K562 (cell line): ENCODE measurements around the gene PACS1. TPM values are rescaled to one million over a fixed set of nuclear protein-coding genes. Genes with fewer than 3 reads are reported as not detected.

Experiments used
- RUNX1 ChIP-seq: sonication (generic); IDR thresholded peaks from 2 replicates; pipeline ENCODE4 v1.6.1; 2016; ENCODE audit warnings: antibody characterized with exemption, low read depth
- ZFP30 ChIP-seq: fragments of 250-450 bp; sonication (Bioruptor Pico); IDR thresholded peaks from 2 replicates; pipeline ENCODE4 v1.8.0; 2022; ENCODE audit warnings: moderate library complexity, mild to moderate bottlenecking, inconsistent platforms, borderline replicate concordance
- polyA plus RNA-seq, 8 experiments: library from polyadenylated mRNA; depleted of rRNA in 4 of 8; stranded (reverse) in 5 of 8; unstranded in 3 of 8; fragments of >200 nt; fragmentation: Nextera tagmentation in 2 of 8; fragmentation: Illumina TruSeq in 1 of 8; extraction: Ambion mirVana in 2 of 8; extraction: Trizol in 1 of 8; gene quantifications; 2 replicates each; pipeline versions ENCODE4 v1.2.1 to v1.2.3, GENCODE V29; 2011 to 2014; ENCODE audit warnings: inconsistent platforms in 1 of 8, missing spikeins in 1 of 8
- total RNA-seq, 7 experiments: library from RNA; depleted of rRNA in 6 of 7; stranded (reverse); fragments of >200 nt in 6 of 7; fragmentation: Illumina TruSeq in 2 of 7; extraction: Trizol in 2 of 7; gene quantifications; 2 replicates each; pipeline versions ENCODE4 v1.2.1 to v1.2.3, GENCODE V29; 2011 to 2021; ENCODE audit warnings: low replicate concordance in 1 of 7
- TF ChIP-seq, protein P1 (sequence below): fragments of 450-650 bp; IDR thresholded peaks from 2 replicates; pipeline ENCODE4 v1.6.1; 2016; ENCODE audit warnings: mild to moderate bottlenecking, moderate library complexity

The PACS1 gene
- total and polyA plus RNA-seq, 9 of the 15 experiments (the other 6 are each of a cell fraction or from before 2014, with no cell fraction given), result 0.34 to 28.1 (median 8.5) TPM

DNA sequence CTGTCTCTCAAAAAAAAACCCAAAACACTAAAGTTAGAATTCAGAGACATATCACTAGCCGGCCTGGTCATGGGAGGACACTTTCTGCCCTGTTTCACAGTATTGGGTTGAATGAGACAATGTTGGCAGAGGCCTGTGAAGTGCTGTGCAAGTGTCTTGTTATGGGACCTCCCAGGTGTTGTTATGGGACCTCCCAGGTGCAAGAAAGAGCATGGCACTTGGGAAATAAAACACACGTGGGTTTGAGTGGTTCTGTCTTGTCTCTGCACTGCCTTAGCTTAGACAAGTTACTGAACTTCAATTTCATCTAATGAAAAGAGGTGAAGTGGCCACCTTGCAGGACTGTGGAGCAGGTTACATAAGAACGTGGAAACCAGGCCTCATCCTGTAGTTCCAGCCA is 169.4 kb downstream of the PACS1 start (continued):
- TF ChIP-seq, protein P1, sequence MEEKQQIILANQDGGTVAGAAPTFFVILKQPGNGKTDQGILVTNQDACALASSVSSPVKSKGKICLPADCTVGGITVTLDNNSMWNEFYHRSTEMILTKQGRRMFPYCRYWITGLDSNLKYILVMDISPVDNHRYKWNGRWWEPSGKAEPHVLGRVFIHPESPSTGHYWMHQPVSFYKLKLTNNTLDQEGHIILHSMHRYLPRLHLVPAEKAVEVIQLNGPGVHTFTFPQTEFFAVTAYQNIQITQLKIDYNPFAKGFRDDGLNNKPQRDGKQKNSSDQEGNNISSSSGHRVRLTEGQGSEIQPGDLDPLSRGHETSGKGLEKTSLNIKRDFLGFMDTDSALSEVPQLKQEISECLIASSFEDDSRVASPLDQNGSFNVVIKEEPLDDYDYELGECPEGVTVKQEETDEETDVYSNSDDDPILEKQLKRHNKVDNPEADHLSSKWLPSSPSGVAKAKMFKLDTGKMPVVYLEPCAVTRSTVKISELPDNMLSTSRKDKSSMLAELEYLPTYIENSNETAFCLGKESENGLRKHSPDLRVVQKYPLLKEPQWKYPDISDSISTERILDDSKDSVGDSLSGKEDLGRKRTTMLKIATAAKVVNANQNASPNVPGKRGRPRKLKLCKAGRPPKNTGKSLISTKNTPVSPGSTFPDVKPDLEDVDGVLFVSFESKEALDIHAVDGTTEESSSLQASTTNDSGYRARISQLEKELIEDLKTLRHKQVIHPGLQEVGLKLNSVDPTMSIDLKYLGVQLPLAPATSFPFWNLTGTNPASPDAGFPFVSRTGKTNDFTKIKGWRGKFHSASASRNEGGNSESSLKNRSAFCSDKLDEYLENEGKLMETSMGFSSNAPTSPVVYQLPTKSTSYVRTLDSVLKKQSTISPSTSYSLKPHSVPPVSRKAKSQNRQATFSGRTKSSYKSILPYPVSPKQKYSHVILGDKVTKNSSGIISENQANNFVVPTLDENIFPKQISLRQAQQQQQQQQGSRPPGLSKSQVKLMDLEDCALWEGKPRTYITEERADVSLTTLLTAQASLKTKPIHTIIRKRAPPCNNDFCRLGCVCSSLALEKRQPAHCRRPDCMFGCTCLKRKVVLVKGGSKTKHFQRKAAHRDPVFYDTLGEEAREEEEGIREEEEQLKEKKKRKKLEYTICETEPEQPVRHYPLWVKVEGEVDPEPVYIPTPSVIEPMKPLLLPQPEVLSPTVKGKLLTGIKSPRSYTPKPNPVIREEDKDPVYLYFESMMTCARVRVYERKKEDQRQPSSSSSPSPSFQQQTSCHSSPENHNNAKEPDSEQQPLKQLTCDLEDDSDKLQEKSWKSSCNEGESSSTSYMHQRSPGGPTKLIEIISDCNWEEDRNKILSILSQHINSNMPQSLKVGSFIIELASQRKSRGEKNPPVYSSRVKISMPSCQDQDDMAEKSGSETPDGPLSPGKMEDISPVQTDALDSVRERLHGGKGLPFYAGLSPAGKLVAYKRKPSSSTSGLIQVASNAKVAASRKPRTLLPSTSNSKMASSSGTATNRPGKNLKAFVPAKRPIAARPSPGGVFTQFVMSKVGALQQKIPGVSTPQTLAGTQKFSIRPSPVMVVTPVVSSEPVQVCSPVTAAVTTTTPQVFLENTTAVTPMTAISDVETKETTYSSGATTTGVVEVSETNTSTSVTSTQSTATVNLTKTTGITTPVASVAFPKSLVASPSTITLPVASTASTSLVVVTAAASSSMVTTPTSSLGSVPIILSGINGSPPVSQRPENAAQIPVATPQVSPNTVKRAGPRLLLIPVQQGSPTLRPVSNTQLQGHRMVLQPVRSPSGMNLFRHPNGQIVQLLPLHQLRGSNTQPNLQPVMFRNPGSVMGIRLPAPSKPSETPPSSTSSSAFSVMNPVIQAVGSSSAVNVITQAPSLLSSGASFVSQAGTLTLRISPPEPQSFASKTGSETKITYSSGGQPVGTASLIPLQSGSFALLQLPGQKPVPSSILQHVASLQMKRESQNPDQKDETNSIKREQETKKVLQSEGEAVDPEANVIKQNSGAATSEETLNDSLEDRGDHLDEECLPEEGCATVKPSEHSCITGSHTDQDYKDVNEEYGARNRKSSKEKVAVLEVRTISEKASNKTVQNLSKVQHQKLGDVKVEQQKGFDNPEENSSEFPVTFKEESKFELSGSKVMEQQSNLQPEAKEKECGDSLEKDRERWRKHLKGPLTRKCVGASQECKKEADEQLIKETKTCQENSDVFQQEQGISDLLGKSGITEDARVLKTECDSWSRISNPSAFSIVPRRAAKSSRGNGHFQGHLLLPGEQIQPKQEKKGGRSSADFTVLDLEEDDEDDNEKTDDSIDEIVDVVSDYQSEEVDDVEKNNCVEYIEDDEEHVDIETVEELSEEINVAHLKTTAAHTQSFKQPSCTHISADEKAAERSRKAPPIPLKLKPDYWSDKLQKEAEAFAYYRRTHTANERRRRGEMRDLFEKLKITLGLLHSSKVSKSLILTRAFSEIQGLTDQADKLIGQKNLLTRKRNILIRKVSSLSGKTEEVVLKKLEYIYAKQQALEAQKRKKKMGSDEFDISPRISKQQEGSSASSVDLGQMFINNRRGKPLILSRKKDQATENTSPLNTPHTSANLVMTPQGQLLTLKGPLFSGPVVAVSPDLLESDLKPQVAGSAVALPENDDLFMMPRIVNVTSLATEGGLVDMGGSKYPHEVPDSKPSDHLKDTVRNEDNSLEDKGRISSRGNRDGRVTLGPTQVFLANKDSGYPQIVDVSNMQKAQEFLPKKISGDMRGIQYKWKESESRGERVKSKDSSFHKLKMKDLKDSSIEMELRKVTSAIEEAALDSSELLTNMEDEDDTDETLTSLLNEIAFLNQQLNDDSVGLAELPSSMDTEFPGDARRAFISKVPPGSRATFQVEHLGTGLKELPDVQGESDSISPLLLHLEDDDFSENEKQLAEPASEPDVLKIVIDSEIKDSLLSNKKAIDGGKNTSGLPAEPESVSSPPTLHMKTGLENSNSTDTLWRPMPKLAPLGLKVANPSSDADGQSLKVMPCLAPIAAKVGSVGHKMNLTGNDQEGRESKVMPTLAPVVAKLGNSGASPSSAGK, result no peak
- TF ChIP-seq RUNX1, result no peak
- TF ChIP-seq ZFP30, result no peak
